IMR-90 (cell line): ENCODE data around the gene DAD1.

Source experiments
- CTCF ChIP-seq: conservative IDR thresholded peaks from 2 replicates; pipeline ENCODE4 v1.5.1; 2012; ENCODE audit warnings: mild to moderate bottlenecking, low read depth, low read length, improper control_type of control experiment
- MXI1 ChIP-seq: IDR thresholded peaks from 2 replicates; pipeline ENCODE4 v1.6.1; 2012; ENCODE audit warnings: low read depth, mild to moderate bottlenecking, low read length, moderate library complexity, borderline replicate concordance

GRCh38 chr14:22626590-22626989 lies 37.6 kb upstream of the DAD1 start:
- no peak for TF ChIP-seq CTCF
- TF ChIP-seq MXI1 = no peak
